PC-3 (cell line): ENCODE results near the gene DIAPH3.

Experiments used
- EZH2 ChIP-seq: fragments of 300-600 bp; sonication (generic); IDR thresholded peaks from one replicate; pipeline ENCODE4 v1.6.1; 2017; ENCODE audit warnings: antibody characterized with exemption, mild to moderate bottlenecking, low read length; ENCODE audit not compliant: unreplicated experiment
- TF ChIP-seq, protein P1 (sequence below): fragments of 300-600 bp; sonication (generic); conservative IDR thresholded peaks from 2 replicates; pipeline ENCODE4 v1.5.1; 2017; ENCODE audit warnings: antibody characterized with exemption, low read depth, mild to moderate bottlenecking, low read length

DNA sequence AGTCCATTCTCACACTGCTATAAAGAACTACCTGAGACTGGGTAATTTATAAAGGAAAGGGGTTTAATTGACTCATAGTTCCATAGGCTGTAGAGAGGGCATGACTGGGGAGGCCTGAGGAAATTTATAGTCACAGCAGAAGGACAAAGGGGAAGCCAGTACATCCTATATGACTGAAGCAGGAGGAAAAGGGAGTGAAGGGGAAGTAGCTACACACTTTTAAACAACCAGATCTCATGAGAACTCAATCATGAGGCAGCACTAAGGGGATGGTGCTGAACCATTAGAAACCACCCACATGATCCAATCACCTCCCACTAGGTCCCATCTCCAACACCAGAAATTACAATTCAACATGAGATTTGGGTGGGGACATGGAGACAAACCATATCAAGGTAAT is 209.1 kb downstream of the DIAPH3 start:
- TF ChIP-seq EZH2 = no peak
- TF ChIP-seq, protein P1, sequence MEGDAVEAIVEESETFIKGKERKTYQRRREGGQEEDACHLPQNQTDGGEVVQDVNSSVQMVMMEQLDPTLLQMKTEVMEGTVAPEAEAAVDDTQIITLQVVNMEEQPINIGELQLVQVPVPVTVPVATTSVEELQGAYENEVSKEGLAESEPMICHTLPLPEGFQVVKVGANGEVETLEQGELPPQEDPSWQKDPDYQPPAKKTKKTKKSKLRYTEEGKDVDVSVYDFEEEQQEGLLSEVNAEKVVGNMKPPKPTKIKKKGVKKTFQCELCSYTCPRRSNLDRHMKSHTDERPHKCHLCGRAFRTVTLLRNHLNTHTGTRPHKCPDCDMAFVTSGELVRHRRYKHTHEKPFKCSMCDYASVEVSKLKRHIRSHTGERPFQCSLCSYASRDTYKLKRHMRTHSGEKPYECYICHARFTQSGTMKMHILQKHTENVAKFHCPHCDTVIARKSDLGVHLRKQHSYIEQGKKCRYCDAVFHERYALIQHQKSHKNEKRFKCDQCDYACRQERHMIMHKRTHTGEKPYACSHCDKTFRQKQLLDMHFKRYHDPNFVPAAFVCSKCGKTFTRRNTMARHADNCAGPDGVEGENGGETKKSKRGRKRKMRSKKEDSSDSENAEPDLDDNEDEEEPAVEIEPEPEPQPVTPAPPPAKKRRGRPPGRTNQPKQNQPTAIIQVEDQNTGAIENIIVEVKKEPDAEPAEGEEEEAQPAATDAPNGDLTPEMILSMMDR = no peak
